Panc1 (cell line): ENCODE results near the gene APOM. TPM values are rescaled to one million over a fixed set of nuclear protein-coding genes. Genes with fewer than 3 reads are reported as not detected.

Experiments
- ATAC-seq: fragments of 200-7000 bp; cut with Tn5 transposase; 2 replicates; pipeline ENCODE4 v1.9.1; 2020; ENCODE audit warnings: mild to moderate bottlenecking, moderate library complexity
- BruUV-seq: library from RNA; stranded (reverse); fragments of 400-500 nt; replicated peaks from 2 replicates; lab custom pipeline; 2021; lab: Mats Ljungman, UMichigan
- CTCF ChIA-PET: fragments of 300-600 bp; sonication (Branson Sonifier 250); formaldehyde crosslinking; loops from one replicate; lab custom pipeline; 2022; ENCODE audit warnings: antibody characterized with exemption; lab: Charles Lee
- POLR2A ChIA-PET: fragments of 300-600 bp; sonication (Branson Sonifier 250); formaldehyde crosslinking; loops from one replicate; lab custom pipeline; 2022; ENCODE audit warnings: antibody characterized with exemption; lab: Charles Lee
- DNase-seq: peaks from one replicate; pipeline ENCODE4 v3.0.0-alpha.2; 2010; ENCODE audit warnings: low read depth, low spot score
- H3K27ac ChIP-seq: 2 replicates; pipeline ENCODE4 v1.5.1; 2011; ENCODE audit warnings: mild to moderate bottlenecking, low read length, inconsistent platforms
- H3K27me3 ChIP-seq: fragments of 200-500 bp; sonication (Bioruptor generic); 2 replicates; pipeline ENCODE4 v1.6.0; 2014; ENCODE audit warnings: low read length, inconsistent platforms; ENCODE audit not compliant: control insufficient read depth, insufficient read depth
- H3K36me3 ChIP-seq: fragments of 200-500 bp; sonication (Bioruptor generic); 2 replicates; pipeline ENCODE4 v1.5.1; 2014; ENCODE audit warnings: inconsistent platforms, mild to moderate bottlenecking, low read length, moderate library complexity; ENCODE audit not compliant: control insufficient read depth, insufficient read depth
- H3K4me1 ChIP-seq: 2 replicates; pipeline ENCODE4 v1.5.1; 2011; ENCODE audit warnings: inconsistent platforms, mild to moderate bottlenecking, low read length, moderate library complexity; ENCODE audit not compliant: control insufficient read depth, insufficient read depth
- H3K4me3 ChIP-seq, 2 experiments: 2 replicates each; pipeline ENCODE4 v1.5.1; 2011 to 2012; ENCODE audit warnings: low read depth in 2 of 2, low read length in 2 of 2, mild to moderate bottlenecking in 2 of 2, inconsistent platforms in 1 of 2, moderate library complexity in 1 of 2
- H3K9me3 ChIP-seq: fragments of 200-500 bp; sonication (Bioruptor generic); 2 replicates; pipeline ENCODE4 v1.5.1; 2014; ENCODE audit warnings: low read depth, mild to moderate bottlenecking, inconsistent platforms, low read length, moderate library complexity; ENCODE audit not compliant: control insufficient read depth, insufficient read depth
- CTCF ChIP-seq: fragments of 450-650 bp; IDR thresholded peaks from 2 replicates; pipeline ENCODE4 v1.5.1; 2017; ENCODE audit warnings: mild to moderate bottlenecking
- POLR2AphosphoS5 ChIP-seq: IDR thresholded peaks from 2 replicates; pipeline ENCODE4 v1.6.1; 2012; ENCODE audit warnings: mild to moderate bottlenecking, low read depth, low read length, moderate library complexity
- REST ChIP-seq, 2 experiments: IDR thresholded peaks; 2 replicates each; pipeline ENCODE4 v1.6.1; 2011 to 2012; ENCODE audit warnings: low read depth in 2 of 2, control low read depth in 1 of 2, low read length in 1 of 2, mild to moderate bottlenecking in 1 of 2, moderate library complexity in 1 of 2; ENCODE audit not compliant: insufficient read depth in 1 of 2
- SIN3A ChIP-seq: IDR thresholded peaks from 2 replicates; pipeline ENCODE4 v1.6.1; 2012; ENCODE audit warnings: low read depth, mild to moderate bottlenecking, low read length, moderate library complexity, borderline replicate concordance; ENCODE audit not compliant: insufficient read depth
- TCF7L2 ChIP-seq: IDR thresholded peaks from 2 replicates; pipeline ENCODE4 v1.6.1; 2011; ENCODE audit warnings: mild to moderate bottlenecking, low read depth, low read length, inconsistent platforms
- in situ Hi-C: cut with HindIII; loops from 2 replicates; pipeline ENCODE4 v1.10.0; 2016; ENCODE audit warnings: low sequenced_read_pairs, low pct_unique_long_range_greater_than_20kb
- intact Hi-C: fragments of 100-400 bp; cut with micrococcal nuclease; formaldehyde crosslinking; loops from one replicate; pipeline ENCODE4 v1.10.0; 2022; ENCODE audit not compliant: unreplicated experiment
- total RNA-seq: library from RNA; stranded (reverse); gene quantifications from one replicate; pipeline ENCODE4 v1.2.1, GENCODE V29; 2021; ENCODE audit not compliant: unreplicated experiment

APOM gene
- total RNA-seq, 1 experiment from 2014 or later: 1.8 TPM

GRCh38 chr6:31666337-31666965, 10.8 kb downstream of the APOM start:
- ChIA-PET POLR2A (no interaction called here), CTCF (no interaction called here)
- no peaks in the 10 kb centered on the region for H3K9me3 ChIP-seq
- TF ChIP-seq SIN3A: no peak
- no peak for TF ChIP-seq TCF7L2
- TF ChIP-seq POLR2AphosphoS5: no peak
- TF ChIP-seq REST (IDR thresholded peaks at IDR 0.05; ENCODE audit: insufficient read depth in 1 of 2, low read depth in 2 of 2, low read length in 1 of 2): no peak
- no peak for TF ChIP-seq CTCF
- intact Hi-C loops (no loop called here), in situ Hi-C loops (no loop called here)
- H3K27me3 ChIP-seq: no peaks in the 10 kb centered on the region
- H3K36me3 ChIP-seq: peaks cover 36% of the 10 kb centered on the region
- H3K4me3 ChIP-seq: peak overlapping the region; percentile 76 to 94
- peaks cover 14% of the 10 kb centered on the region for H3K4me1 ChIP-seq
- peak overlapping the region; percentile 96 for H3K27ac ChIP-seq
- no TSS peak for BruUV-seq
- DNase-seq (no peak), ATAC-seq (no peak)

- intact Hi-C loops: no loop called here
- no TSS peak for BruUV-seq
- H3K27ac ChIP-seq: no peak within 1 kb of the TSS
- H3K27me3 ChIP-seq: no peaks in the 10 kb centered on the region
- ChIA-PET CTCF (interaction anchor here (0.6 kb wide), 1 partner anchor 9 kb away, joined by 6 read pairs; no protein-coding TSS in a partner anchor), POLR2A (interaction anchor here (0.7 kb wide), 1 partner anchor 145 kb away, joined by 4 read pairs; no protein-coding TSS in a partner anchor)
- no peak for ATAC-seq
- no peak for TF ChIP-seq CTCF
- TF ChIP-seq POLR2AphosphoS5: no peak
- no peak for TF ChIP-seq REST (IDR thresholded peaks at IDR 0.05; ENCODE audit: insufficient read depth in 1 of 2, low read depth in 2 of 2, low read length in 1 of 2)
- H3K4me3 ChIP-seq: no peak within 1 kb of the TSS
- H3K36me3 ChIP-seq: peaks cover 39% of the 10 kb centered on the region
- in situ Hi-C loops: no loop called here
- H3K4me1 ChIP-seq: peaks cover 4% of the 10 kb centered on the region
- no peaks in the 10 kb centered on the region for H3K9me3 ChIP-seq
- no peak for DNase-seq
Observed at GRCh38 chr6:31669676-31670075, 14.0 kb downstream of the APOM start, which contains the start of gene LY6G5B. TSS of gene LY6G5B (plus strand) at chr6:31669976. CDS start at chr6:31670951, 975 bp downstream.
